PFSK-1 (cell line): Measurements from ENCODE around the gene EEF1E1.

ENCODE experiments used
- FOXP2 ChIP-seq: optimal IDR thresholded peaks from 2 replicates; pipeline ENCODE3; 2011; ENCODE audit warnings: borderline replicate concordance, control low read depth, inconsistent platforms; ENCODE audit not compliant: insufficient read depth; ENCODE audit errors: extremely low read length, extremely low read depth
- POLR2AphosphoS5 ChIP-seq: IDR thresholded peaks from 2 replicates; pipeline ENCODE4 v1.6.1; 2012; ENCODE audit warnings: low read depth, mild to moderate bottlenecking, control low read depth, low read length, moderate library complexity
- SIN3A ChIP-seq: IDR thresholded peaks from 2 replicates; pipeline ENCODE4 v1.6.1; 2012; ENCODE audit warnings: mild to moderate bottlenecking, low read length, moderate library complexity, borderline replicate concordance; ENCODE audit not compliant: insufficient read depth
- TAF1 ChIP-seq: IDR thresholded peaks from 2 replicates; pipeline ENCODE4 v1.6.1; 2012; ENCODE audit warnings: low read length, control low read depth, borderline replicate concordance; ENCODE audit not compliant: insufficient read depth
- TF ChIP-seq, protein P1 (sequence below), 2 experiments: IDR thresholded peaks; 2 replicates each; pipeline versions ENCODE4 v1.6.1 to v1.8.0; 2011 to 2012; ENCODE audit warnings: low read depth in 2 of 2, low read length in 2 of 2, control low read depth in 1 of 2, inconsistent platforms in 1 of 2, mild to moderate bottlenecking in 1 of 2, moderate library complexity in 1 of 2; ENCODE audit not compliant: insufficient read depth in 1 of 2

Gene EEF1E1

DNA sequence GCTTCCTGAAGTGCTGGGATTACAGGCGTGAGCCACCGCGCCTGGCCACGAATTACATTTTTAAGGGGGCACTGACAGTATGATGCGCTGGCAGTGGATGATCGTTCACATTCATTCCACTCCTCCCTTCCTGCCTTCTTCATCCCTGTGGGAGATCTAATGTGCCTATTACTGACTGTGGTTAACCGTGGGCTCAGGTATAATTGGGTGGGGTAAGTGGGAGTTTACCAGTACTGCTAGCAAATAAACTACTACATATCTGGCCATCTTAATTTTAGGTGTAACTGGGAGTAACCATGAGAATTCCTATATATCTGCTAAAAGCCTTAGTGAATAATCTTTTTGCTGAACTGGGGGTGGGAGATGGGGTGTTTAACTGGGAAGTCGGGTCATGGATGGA lies 31.6 kb downstream of the EEF1E1 start:
- TF ChIP-seq SIN3A (no peak), TAF1 (no peak), POLR2AphosphoS5 (no peak), FOXP2 (no peak)
- TF ChIP-seq, protein P1, sequence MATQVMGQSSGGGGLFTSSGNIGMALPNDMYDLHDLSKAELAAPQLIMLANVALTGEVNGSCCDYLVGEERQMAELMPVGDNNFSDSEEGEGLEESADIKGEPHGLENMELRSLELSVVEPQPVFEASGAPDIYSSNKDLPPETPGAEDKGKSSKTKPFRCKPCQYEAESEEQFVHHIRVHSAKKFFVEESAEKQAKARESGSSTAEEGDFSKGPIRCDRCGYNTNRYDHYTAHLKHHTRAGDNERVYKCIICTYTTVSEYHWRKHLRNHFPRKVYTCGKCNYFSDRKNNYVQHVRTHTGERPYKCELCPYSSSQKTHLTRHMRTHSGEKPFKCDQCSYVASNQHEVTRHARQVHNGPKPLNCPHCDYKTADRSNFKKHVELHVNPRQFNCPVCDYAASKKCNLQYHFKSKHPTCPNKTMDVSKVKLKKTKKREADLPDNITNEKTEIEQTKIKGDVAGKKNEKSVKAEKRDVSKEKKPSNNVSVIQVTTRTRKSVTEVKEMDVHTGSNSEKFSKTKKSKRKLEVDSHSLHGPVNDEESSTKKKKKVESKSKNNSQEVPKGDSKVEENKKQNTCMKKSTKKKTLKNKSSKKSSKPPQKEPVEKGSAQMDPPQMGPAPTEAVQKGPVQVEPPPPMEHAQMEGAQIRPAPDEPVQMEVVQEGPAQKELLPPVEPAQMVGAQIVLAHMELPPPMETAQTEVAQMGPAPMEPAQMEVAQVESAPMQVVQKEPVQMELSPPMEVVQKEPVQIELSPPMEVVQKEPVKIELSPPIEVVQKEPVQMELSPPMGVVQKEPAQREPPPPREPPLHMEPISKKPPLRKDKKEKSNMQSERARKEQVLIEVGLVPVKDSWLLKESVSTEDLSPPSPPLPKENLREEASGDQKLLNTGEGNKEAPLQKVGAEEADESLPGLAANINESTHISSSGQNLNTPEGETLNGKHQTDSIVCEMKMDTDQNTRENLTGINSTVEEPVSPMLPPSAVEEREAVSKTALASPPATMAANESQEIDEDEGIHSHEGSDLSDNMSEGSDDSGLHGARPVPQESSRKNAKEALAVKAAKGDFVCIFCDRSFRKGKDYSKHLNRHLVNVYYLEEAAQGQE (IDR thresholded peaks at IDR 0.05; ENCODE audit: insufficient read depth in 1 of 2, low read depth in 2 of 2, low read length in 2 of 2), result no peak

DNA sequence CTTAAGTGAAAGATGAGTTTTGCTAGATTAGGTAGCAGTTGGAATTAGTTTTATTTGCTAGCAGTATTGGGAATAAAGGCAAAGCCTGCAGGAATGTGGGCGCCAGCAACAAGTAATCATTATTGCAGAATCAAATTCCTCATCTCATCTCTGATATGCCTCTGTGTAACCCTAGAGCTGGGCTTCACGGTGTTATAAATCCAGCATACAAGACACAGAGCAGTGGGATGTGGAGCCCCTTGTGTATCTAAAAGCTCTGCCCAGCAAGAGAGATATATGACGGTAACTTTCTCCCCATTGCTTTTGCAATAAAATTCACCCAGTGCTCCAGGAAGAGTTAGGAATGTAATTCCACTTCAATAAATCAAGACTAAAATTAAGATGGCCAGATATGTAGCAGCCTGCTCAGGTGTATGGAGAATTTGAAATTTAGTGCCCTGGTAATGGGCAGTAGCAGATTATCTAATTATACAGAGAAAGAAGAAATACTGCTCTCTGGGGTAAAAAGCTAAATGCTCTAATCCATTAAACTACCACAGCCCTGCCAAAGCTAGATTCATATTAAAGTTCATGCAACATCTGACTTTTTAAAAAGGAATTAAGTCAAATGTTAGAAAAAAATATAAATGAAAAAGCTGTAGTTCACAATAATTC lies 32.6 kb downstream of the EEF1E1 start:
- no peak for TF ChIP-seq POLR2AphosphoS5
- TF ChIP-seq FOXP2, result no peak
- no peak for TF ChIP-seq TAF1
- TF ChIP-seq, protein P1 (IDR thresholded peaks at IDR 0.05; ENCODE audit: insufficient read depth in 1 of 2, low read depth in 2 of 2, low read length in 2 of 2), result no peak
- TF ChIP-seq SIN3A, result no peak

DNA sequence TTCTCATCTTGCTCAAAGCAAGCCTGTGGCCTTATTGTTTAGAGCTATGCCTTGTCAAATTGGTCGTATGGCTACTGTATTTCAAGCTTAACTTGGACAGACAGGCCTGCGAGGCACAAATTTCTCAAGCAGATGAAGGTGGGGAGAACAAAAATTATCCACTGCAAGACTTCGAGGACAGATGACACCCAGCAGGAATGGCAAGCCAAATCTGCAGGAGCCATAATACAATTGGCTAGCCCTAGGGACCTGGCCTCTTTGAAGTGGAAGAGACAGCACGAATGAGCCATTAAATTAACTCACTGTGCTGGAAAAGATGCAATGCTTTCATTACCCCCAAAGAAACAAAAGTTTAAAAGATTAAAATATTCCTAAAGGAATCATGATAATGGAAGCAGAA lies 33.2 kb downstream of the EEF1E1 start:
- TF ChIP-seq SIN3A, result no peak
- no peak for TF ChIP-seq TAF1
- no peak for TF ChIP-seq FOXP2
- TF ChIP-seq, protein P1 (IDR thresholded peaks at IDR 0.05; ENCODE audit: insufficient read depth in 1 of 2, low read depth in 2 of 2, low read length in 2 of 2), result no peak
- no peak for TF ChIP-seq POLR2AphosphoS5

DNA sequence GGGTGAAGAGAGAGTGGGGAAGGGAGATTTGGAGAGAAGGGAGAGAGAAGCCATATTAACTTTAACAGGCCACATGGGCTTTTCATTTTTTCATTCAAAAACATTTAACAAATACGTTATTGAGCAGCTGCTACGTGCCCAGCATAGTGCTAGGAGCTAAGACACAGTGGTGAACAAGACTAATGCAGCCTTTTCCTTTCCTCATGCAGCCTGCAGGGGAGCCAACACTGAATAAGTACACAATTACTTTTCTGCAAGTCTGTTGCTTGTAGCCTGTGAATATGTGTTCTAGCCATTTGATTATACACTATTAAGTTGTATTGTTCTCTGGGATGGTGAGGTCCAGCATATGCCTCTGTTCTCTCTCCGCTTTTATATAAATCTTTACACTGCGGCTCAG lies 36.2 kb downstream of the EEF1E1 start:
- TF ChIP-seq, protein P1 (IDR thresholded peaks at IDR 0.05; ENCODE audit: insufficient read depth in 1 of 2, low read depth in 2 of 2, low read length in 2 of 2), result no peak
- TF ChIP-seq SIN3A, result no peak
- TF ChIP-seq POLR2AphosphoS5, result no peak
- TF ChIP-seq FOXP2, result no peak
- TF ChIP-seq TAF1, result no peak
